HEK293 (cell line): ENCODE measurements around the gene XKR3.

ENCODE experiments used
- CTCF ChIA-PET: fragments of 350-600 bp; formaldehyde crosslinking; extraction: SDS; loops from one replicate; lab custom pipeline; 2021; ENCODE audit warnings: antibody characterized with exemption; lab: Yijun Ruan, JAX
- POLR2A ChIA-PET: fragments of 300-600 bp; formaldehyde crosslinking; extraction: SDS; loops from one replicate; lab custom pipeline; 2020; ENCODE audit warnings: antibody characterized with exemption, inconsistent platforms; lab: Yijun Ruan, JAX
- H3K27ac ChIP-seq: fragments of 200-500 bp; sonication (Bioruptor generic); 2 replicates; pipeline ENCODE4 v1.5.1; 2014; ENCODE audit warnings: low read depth, low read length, control low read depth, inconsistent platforms; ENCODE audit errors: extremely low read depth
- H3K36me3 ChIP-seq, 2 experiments: fragments of 200-500 bp in 1 of 2; sonication (Bioruptor generic) in 1 of 2; 1 replicate in 1 of 2; 2 replicates in 1 of 2; pipeline ENCODE4 v1.5.1; 2014 to 2017; ENCODE audit warnings: inconsistent platforms in 2 of 2, low read length in 2 of 2; ENCODE audit not compliant: control insufficient read depth in 2 of 2, insufficient read depth in 1 of 2
- H3K4me1 ChIP-seq: fragments of 200-500 bp; sonication (Bioruptor generic); 2 replicates; pipeline ENCODE4 v1.5.1; 2014; ENCODE audit warnings: mild to moderate bottlenecking, low read length, inconsistent platforms; ENCODE audit not compliant: control insufficient read depth, insufficient read depth
- H3K4me3 ChIP-seq: 2 replicates; pipeline ENCODE4 v1.5.1; 2011; ENCODE audit warnings: low read depth, mild to moderate bottlenecking, control low read depth, low read length, moderate library complexity
- H3K9me3 ChIP-seq: fragments of 200-500 bp; sonication (Bioruptor generic); 2 replicates; pipeline ENCODE4 v1.5.1; 2014; ENCODE audit warnings: low read depth, low read length, inconsistent platforms; ENCODE audit not compliant: control insufficient read depth, insufficient read depth
- AEBP2 ChIP-seq: fragments of 450-650 bp; formaldehyde crosslinking; IDR thresholded peaks from 2 replicates; pipeline ENCODE4 v1.5.1; 2016; ENCODE audit warnings: missing biosample characterization, missing genetic modification characterization, borderline replicate concordance
- ATF2 ChIP-seq: fragments of 450-650 bp; formaldehyde crosslinking; IDR thresholded peaks from 2 replicates; pipeline ENCODE4 v1.5.1; 2016; ENCODE audit warnings: missing biosample characterization, missing genetic modification characterization, low read depth
- GLI2 ChIP-seq: fragments of 450-650 bp; formaldehyde crosslinking; IDR thresholded peaks from 2 replicates; pipeline ENCODE4; 2017; ENCODE audit warnings: missing biosample characterization, missing genetic modification characterization, low read depth, borderline replicate concordance
- GLI4 ChIP-seq: fragments of 450-650 bp; formaldehyde crosslinking; IDR thresholded peaks from 2 replicates; pipeline ENCODE4 v1.5.1; 2016; ENCODE audit warnings: missing biosample characterization, missing genetic modification characterization
- IKZF3 ChIP-seq: fragments of 450-650 bp; IDR thresholded peaks from 2 replicates; pipeline ENCODE4 v1.5.0; 2018; ENCODE audit warnings: missing biosample characterization, mild to moderate bottlenecking, missing genetic modification characterization, moderate library complexity
- KLF1 ChIP-seq: fragments of 450-650 bp; formaldehyde crosslinking; IDR thresholded peaks from 2 replicates; pipeline ENCODE4 v1.5.1; 2016; ENCODE audit warnings: missing biosample characterization, missing genetic modification characterization
- KLF16 ChIP-seq: fragments of 450-650 bp; formaldehyde crosslinking; IDR thresholded peaks from 2 replicates; pipeline ENCODE4 v1.5.1; 2017; ENCODE audit warnings: missing biosample characterization, missing genetic modification characterization
- KLF17 ChIP-seq: fragments of 450-650 bp; formaldehyde crosslinking; IDR thresholded peaks from 2 replicates; pipeline ENCODE4 v1.5.1; 2016; ENCODE audit warnings: missing biosample characterization, missing genetic modification characterization
- PRDM1 ChIP-seq: fragments of 450-650 bp; formaldehyde crosslinking; IDR thresholded peaks from 2 replicates; pipeline ENCODE4; 2016; ENCODE audit warnings: missing biosample characterization, missing genetic modification characterization
- SCRT2 ChIP-seq: fragments of 450-650 bp; formaldehyde crosslinking; IDR thresholded peaks from 2 replicates; pipeline ENCODE4 v1.5.1; 2016; ENCODE audit warnings: missing biosample characterization, missing genetic modification characterization
- ZBTB17 ChIP-seq: fragments of 450-650 bp; formaldehyde crosslinking; IDR thresholded peaks from 2 replicates; pipeline ENCODE4 v1.5.1; 2016; ENCODE audit warnings: missing biosample characterization, missing genetic modification characterization
- ZBTB48 ChIP-seq: fragments of 450-650 bp; formaldehyde crosslinking; IDR thresholded peaks from 2 replicates; pipeline ENCODE4 v1.5.1; 2016; ENCODE audit warnings: missing biosample characterization, missing genetic modification characterization
- ZNF112 ChIP-seq: fragments of 450-650 bp; formaldehyde crosslinking; IDR thresholded peaks from 2 replicates; pipeline ENCODE4 v1.5.0; 2017; ENCODE audit warnings: missing biosample characterization, missing genetic modification characterization
- ZNF133 ChIP-seq: fragments of 450-650 bp; formaldehyde crosslinking; IDR thresholded peaks from 2 replicates; pipeline ENCODE4 v1.5.1; 2016; ENCODE audit warnings: missing biosample characterization, missing genetic modification characterization
- ZNF138 ChIP-seq: fragments of 450-650 bp; formaldehyde crosslinking; IDR thresholded peaks from 2 replicates; pipeline ENCODE4 v1.5.1; 2016; ENCODE audit warnings: missing biosample characterization, missing genetic modification characterization, borderline replicate concordance
- ZNF174 ChIP-seq: fragments of 450-650 bp; formaldehyde crosslinking; IDR thresholded peaks from 2 replicates; pipeline ENCODE4 v1.5.0; 2017; ENCODE audit warnings: missing biosample characterization, mild to moderate bottlenecking, missing genetic modification characterization
- ZNF18 ChIP-seq: fragments of 450-650 bp; formaldehyde crosslinking; IDR thresholded peaks from 2 replicates; pipeline ENCODE4 v1.5.1; 2016; ENCODE audit warnings: missing biosample characterization, missing genetic modification characterization
- ZNF292 ChIP-seq: fragments of 450-650 bp; formaldehyde crosslinking; IDR thresholded peaks from 2 replicates; pipeline ENCODE4 v1.5.1; 2016; ENCODE audit warnings: low read depth, missing biosample characterization, missing genetic modification characterization, borderline replicate concordance
- ZNF366 ChIP-seq: fragments of 450-650 bp; formaldehyde crosslinking; conservative IDR thresholded peaks from 2 replicates; pipeline ENCODE4 v1.5.1; 2016; ENCODE audit warnings: missing biosample characterization, missing genetic modification characterization
- ZNF398 ChIP-seq: fragments of 450-650 bp; formaldehyde crosslinking; IDR thresholded peaks from 2 replicates; pipeline ENCODE4 v1.5.1; 2017; ENCODE audit warnings: missing biosample characterization, missing genetic modification characterization
- ZNF501 ChIP-seq: fragments of 450-650 bp; formaldehyde crosslinking; IDR thresholded peaks from 2 replicates; pipeline ENCODE4 v1.5.1; 2016; ENCODE audit warnings: missing biosample characterization, missing genetic modification characterization
- ZNF623 ChIP-seq: fragments of 450-650 bp; formaldehyde crosslinking; IDR thresholded peaks from 2 replicates; pipeline ENCODE4 v1.5.1; 2016; ENCODE audit warnings: missing biosample characterization, missing genetic modification characterization
- ZNF670 ChIP-seq: fragments of 450-650 bp; formaldehyde crosslinking; IDR thresholded peaks from 2 replicates; pipeline ENCODE4 v1.5.1; 2016; ENCODE audit warnings: missing biosample characterization, missing genetic modification characterization, low read depth
- ZNF777 ChIP-seq: fragments of 450-650 bp; formaldehyde crosslinking; IDR thresholded peaks from 2 replicates; pipeline ENCODE4 v1.5.1; 2017; ENCODE audit warnings: missing biosample characterization, missing genetic modification characterization, borderline replicate concordance
- ZNF785 ChIP-seq: fragments of 450-650 bp; formaldehyde crosslinking; IDR thresholded peaks from 2 replicates; pipeline ENCODE4 v1.5.1; 2016; ENCODE audit warnings: missing biosample characterization, missing genetic modification characterization
- ZNF792 ChIP-seq: fragments of 450-650 bp; formaldehyde crosslinking; IDR thresholded peaks from 2 replicates; pipeline ENCODE4 v1.5.1; 2016; ENCODE audit warnings: missing biosample characterization, missing genetic modification characterization
- ZXDB ChIP-seq: fragments of 450-650 bp; formaldehyde crosslinking; IDR thresholded peaks from 2 replicates; pipeline ENCODE4 v1.5.1; 2016; ENCODE audit warnings: missing biosample characterization, missing genetic modification characterization

XKR3 gene

GRCh38 chr22:16815073-16815472 is 10.1 kb downstream of the XKR3 start:
- TF ChIP-seq GLI2 (no peak), SCRT2 (tag by site-specific recombination) (no peak), ZNF292 (no peak), ZNF398 (no peak), ZNF670 (tag by site-specific recombination) (no peak), ZNF792 (tag by site-specific recombination) (no peak), ZNF501 (tag by site-specific recombination) (no peak), ZNF18 (no peak)
- POLR2A ChIA-PET, result no interaction called here
- Histone ChIP-seq H3K4me1 (no peaks in the 10 kb centered on the region), H3K4me3 (no peak overlapping the region), H3K36me3 (no peaks in the 10 kb centered on the region), H3K27ac (no peak overlapping the region), H3K9me3 (no peaks in the 10 kb centered on the region)
- CTCF ChIA-PET, result no interaction called here

- Histone ChIP-seq H3K9me3 (no peaks in the 10 kb centered on the region), H3K36me3 (no peaks in the 10 kb centered on the region), H3K4me3 (no peak overlapping the region), H3K27ac (no peak overlapping the region), H3K4me1 (no peaks in the 10 kb centered on the region)
- ChIA-PET POLR2A (no interaction called here), CTCF (no interaction called here)
- TF ChIP-seq KLF1 (tag by site-specific recombination) (no peak), ZNF112 (tag by site-specific recombination) (no peak), ZXDB (tag by site-specific recombination) (no peak), ZNF777 (tag by site-specific recombination) (no peak), IKZF3 (tag by site-specific recombination) (no peak), KLF17 (tag by site-specific recombination) (no peak), ZNF138 (tag by site-specific recombination) (no peak), ATF2 (no peak), ZNF623 (tag by site-specific recombination) (no peak), AEBP2 (tag by site-specific recombination) (no peak), ZNF174 (no peak), PRDM1 (tag by site-specific recombination) (no peak), ZBTB17 (no peak), KLF16 (tag by site-specific recombination) (no peak), ZNF501 (tag by site-specific recombination) (no peak), ZNF366 (tag by site-specific recombination) (no peak), ZNF133 (tag by site-specific recombination) (no peak), ZBTB48 (no peak), ZNF785 (tag by site-specific recombination) (no peak), GLI4 (tag by site-specific recombination) (no peak)
Observed at GRCh38 chr22:16810188-16810802, 14.9 kb downstream of the XKR3 start.
